ENCODE data around the gene LGALS1.
"Not testable (repeated sequence)": the region's sequence is repeated elsewhere in the genome, so short reads cannot be mapped to it uniquely, and the experiment has no call there.

The LGALS1 gene

DNA sequence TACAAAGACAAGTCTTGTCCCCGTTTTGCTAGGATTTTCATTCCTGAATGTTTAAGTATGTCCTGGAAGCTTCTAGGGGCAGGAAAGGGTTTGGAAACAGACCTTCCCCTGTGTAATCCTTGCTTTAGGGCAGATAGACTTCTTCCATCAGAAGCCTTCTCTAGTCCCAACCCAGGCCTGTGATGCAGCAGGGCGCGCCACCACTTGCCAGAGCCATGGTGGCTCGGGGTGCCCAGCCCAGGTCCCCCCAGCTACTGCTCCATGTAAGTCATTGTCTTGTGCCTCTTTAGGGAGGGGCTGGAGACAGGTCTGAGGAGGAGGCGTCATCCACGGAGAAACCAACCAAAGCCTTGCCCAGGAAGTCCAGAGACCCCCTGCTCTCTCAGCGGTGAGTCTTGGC, 15.0 kb downstream of the LGALS1 start:
- DNase-seq (ENCODE audit: low spot score), result no peak

GRCh38 chr22:37690901-37691504, 15.6 kb downstream of the LGALS1 start:
- DNase-seq (ENCODE audit: low spot score), result no peak

GRCh38 chr22:37692627-37693285, 17.3 kb downstream of the LGALS1 start:
- DNase-seq (ENCODE audit: low spot score), result no peak

DNA sequence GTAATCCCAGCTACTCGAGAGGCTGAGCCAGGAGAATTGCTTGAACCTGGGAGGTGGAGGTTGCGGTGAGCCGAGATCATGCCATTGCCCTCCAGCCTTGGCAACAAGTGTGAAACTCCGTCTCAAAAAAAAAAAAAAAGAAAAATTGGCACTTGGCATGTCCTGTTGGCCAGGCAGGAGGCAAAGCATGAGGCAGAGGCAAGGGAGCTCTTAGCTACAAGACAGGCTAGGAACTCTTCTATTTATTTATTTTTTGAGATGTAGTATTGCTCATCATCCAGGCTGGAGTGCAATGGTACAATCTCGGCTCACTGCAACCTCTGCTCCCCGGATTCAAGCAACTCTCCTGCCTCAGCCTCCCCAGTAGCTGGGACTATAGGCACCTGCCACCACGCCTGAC, 18.7 kb downstream of the LGALS1 start:
- not testable (repeated sequence) for DNase-seq (ENCODE audit: low spot score)

- not testable (repeated sequence) for DNase-seq (ENCODE audit: low spot score)
Observed at GRCh38 chr22:37696260-37696656, 20.8 kb downstream of the LGALS1 start.

DNA sequence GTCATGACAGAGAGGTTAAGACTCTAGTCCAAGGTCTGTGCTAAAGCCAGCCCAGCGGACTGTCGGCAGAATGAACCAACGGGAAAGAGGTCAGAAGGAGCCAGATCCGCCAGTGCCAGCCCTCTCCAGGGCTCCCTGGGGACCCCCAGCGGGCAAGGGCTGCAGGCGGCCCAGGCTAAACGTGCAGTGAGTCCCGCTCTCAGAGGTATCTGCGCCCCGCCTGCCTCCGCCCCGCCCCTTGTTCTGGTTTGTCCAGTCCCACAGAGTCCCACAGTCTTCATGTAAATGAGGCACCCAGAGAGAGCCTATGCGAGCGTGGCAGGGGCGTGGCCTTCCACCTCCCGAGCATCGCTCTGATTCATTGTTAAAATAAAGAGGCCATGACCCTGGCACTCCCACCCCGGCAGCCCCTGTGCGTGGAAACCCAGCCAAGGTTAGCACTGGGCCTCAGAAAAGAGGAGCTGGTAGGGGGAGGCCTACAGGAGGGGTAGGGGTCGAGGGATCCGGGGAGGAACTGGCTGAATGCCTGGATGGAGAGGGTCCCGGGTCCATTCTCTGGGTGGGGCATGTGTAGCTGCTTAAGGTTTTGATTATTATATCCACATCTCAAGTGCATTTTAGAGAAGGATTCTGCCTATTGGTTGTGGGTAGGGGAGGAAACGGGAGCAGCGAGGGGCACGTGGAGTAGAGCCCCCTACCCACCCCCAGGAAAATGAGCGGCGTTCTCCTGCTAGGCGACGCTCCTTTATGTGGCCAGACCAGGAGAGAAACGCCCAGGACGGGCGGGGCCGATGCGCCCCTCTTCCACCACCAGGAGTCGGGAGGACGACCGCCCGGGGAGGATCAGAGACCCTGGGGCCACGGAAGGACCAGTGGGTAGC, 21.5 kb downstream of the LGALS1 start, which contains the start of gene TRIOBP:
Gene TRIOBP, plus strand, starts transcription at position 392 of the 881 bp plus-strand sequence. CDS start 4,318 bp downstream, outside the sequence.
- DNase-seq (ENCODE audit: low spot score), result peak; percentile 97

DNA sequence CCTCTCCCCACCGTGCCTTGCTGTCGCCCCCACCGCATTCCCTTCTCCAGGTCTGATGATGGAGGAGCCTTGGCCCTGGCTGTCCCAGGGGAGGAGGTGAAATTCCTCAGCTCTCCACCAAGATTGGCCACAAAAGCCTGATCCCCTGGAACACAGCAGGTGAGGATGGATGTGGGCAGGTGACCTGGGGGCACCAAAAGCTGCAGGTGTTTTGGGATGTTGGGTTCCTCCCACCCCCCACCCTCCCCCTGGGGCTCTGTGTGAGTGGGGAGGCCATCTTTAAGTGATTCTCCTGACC, 22.1 kb downstream of the LGALS1 start:
- DNase-seq (ENCODE audit: low spot score), result peak; percentile 62

GRCh38 chr22:37701141-37701786, 25.8 kb downstream of the LGALS1 start:
- DNase-seq (ENCODE audit: low spot score), result no peak

GRCh38 chr22:37703906-37704305, 28.5 kb downstream of the LGALS1 start:
- DNase-seq (ENCODE audit: low spot score), result no peak

- DNase-seq (ENCODE audit: low spot score), result no peak
Observed at GRCh38 chr22:37704645-37705044, 29.2 kb downstream of the LGALS1 start.

GRCh38 chr22:37705205-37705604, 29.8 kb downstream of the LGALS1 start:
- no peak for DNase-seq (ENCODE audit: low spot score)

GRCh38 chr22:37708580-37709444, 33.4 kb downstream of the LGALS1 start:
- no peak for DNase-seq (ENCODE audit: low spot score)

- peak; percentile 36 for DNase-seq (ENCODE audit: low spot score)
Observed at GRCh38 chr22:37709445-37709765, 34.0 kb downstream of the LGALS1 start.

- DNase-seq (ENCODE audit: low spot score), result no peak
Observed at GRCh38 chr22:37710675-37711074, 35.2 kb downstream of the LGALS1 start.

- DNase-seq (ENCODE audit: low spot score), result no peak
Observed at GRCh38 chr22:37711490-37711889, 36.1 kb downstream of the LGALS1 start.

GRCh38 chr22:37713761-37714160, 38.3 kb downstream of the LGALS1 start:
- no peak for DNase-seq (ENCODE audit: low spot score)

DNA sequence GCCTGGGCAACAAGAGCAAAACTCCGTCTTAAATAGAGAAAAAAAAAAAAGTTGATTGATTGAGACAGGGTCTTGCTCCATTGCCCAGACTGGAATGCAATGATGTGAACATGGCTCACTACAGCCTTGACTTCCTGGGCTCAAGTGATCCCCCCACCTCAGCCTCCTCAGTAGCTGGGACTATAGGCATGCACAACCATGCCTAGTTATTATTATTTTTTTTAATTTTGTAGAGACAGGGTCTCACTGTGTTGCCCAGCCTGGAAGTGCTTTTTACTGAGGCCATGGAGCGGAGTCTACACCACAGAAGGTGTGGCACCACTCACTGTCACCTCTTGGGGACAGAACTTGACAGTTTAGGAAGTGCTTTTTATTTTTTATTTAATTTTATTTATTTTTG, 39.2 kb downstream of the LGALS1 start:
- no peak for DNase-seq (ENCODE audit: low spot score)

- no peak for DNase-seq (ENCODE audit: low spot score)
Observed at GRCh38 chr22:37715760-37716159, 40.3 kb downstream of the LGALS1 start.

GRCh38 chr22:37716708-37717107, 41.3 kb downstream of the LGALS1 start:
- no peak for DNase-seq (ENCODE audit: low spot score)

- not testable (repeated sequence) for DNase-seq (ENCODE audit: low spot score)
Observed at GRCh38 chr22:37717235-37717634, 41.8 kb downstream of the LGALS1 start.

DNA sequence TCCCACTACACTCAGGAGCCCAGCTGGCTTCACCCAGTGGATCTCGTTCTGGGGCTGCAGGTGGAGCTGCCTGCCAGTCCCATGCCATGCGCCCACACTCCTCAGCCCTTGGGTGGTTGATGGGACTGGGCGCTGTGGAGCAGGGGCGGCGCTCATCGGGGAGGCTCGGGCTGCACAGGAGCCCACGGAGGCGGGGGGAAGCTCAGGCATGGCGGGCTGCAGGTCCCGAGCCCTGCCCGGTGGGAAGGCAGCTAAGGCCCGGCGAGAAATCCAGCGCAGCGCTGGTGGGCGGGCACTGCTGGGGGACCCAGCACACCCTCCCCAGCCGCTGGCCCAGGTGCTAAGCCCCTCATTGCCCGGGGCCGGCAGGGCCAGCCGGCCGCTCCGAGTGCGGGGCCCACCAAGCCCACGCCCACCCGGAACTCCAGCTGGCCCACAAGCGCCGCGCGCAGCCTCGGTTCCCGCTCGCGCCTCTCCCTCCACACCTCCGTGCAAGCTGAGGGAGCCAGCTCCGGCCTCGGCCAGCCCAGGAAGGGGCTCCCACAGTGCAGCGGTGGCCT, 42.4 kb downstream of the LGALS1 start:
- not testable (repeated sequence) for DNase-seq (ENCODE audit: low spot score)
